ENCODE data around the gene ASRGL1. TPM values are rescaled to one million over a fixed set of nuclear protein-coding genes. Genes with fewer than 3 reads are reported as not detected.
"Not testable (repeated sequence)": the region's sequence is repeated elsewhere in the genome, so short reads cannot be mapped to it uniquely, and the experiment has no call there.

ASRGL1 gene
- polyA plus RNA-seq, 1 experiment: 0.61 TPM

DNA sequence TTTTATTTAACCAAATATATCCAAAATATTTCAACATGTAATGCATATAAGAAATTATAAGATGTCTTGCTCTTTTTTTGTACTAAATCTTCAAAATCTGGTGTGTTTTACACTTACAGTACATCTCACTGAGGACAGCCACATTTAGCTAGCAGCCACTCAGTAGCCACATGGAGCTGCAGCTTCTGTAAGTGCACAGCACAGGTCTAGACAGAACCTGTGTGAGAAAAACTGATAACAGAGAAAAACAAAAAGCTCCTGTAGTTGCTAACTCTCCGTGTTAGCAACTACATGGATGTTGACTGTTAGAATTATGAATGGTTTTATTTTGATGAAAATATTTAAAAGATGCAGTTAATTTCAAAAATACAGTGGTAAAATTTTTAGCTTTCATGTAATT lies 22.2 kb downstream of the ASRGL1 start:
- ChIA-PET CTCF (interaction anchor here (1.0 to 2.4 kb wide), 3 partner anchors 17 to 19 kb away, joined by 3 to 13 read pairs (median 3); no protein-coding TSS in a partner anchor), POLR2A (no interaction called here)
- Histone ChIP-seq H3K4me3 (ENCODE audit: low read depth, low read length) (no peak overlapping the region), H3K27me3 (ENCODE audit: control insufficient read depth, insufficient read depth, low read length) (no peaks in the 10 kb centered on the region), H3K27ac (ENCODE audit: low read depth, low read length) (no peak overlapping the region), H3K9me3 (ENCODE audit: control insufficient read depth, insufficient read depth, low read length) (no peaks in the 10 kb centered on the region)
- no peak for DNase-seq (ENCODE audit: low read depth, low spot score)
- TF ChIP-seq, protein P1, sequence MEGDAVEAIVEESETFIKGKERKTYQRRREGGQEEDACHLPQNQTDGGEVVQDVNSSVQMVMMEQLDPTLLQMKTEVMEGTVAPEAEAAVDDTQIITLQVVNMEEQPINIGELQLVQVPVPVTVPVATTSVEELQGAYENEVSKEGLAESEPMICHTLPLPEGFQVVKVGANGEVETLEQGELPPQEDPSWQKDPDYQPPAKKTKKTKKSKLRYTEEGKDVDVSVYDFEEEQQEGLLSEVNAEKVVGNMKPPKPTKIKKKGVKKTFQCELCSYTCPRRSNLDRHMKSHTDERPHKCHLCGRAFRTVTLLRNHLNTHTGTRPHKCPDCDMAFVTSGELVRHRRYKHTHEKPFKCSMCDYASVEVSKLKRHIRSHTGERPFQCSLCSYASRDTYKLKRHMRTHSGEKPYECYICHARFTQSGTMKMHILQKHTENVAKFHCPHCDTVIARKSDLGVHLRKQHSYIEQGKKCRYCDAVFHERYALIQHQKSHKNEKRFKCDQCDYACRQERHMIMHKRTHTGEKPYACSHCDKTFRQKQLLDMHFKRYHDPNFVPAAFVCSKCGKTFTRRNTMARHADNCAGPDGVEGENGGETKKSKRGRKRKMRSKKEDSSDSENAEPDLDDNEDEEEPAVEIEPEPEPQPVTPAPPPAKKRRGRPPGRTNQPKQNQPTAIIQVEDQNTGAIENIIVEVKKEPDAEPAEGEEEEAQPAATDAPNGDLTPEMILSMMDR (IDR thresholded peaks at IDR 0.05; ENCODE audit: low read depth, low read length): no peak

DNA sequence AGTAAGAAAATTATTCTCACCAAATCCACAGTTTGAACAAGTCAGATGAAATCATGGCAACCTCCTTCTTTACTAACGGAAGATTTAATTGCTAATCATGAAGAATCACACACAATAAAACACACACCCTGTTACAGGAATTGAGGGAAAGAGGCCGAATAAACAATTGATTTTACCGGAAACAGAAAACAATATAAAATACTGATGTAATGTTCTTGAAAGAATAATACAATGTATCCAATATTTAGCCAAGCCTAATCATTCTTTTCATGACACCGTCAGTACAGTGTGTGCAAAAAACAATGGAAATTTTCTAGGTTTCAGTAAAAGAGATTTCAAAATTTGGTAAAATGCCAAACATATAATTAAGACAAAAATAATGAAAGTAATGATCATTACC lies 23.4 kb downstream of the ASRGL1 start:
- Histone ChIP-seq H3K27me3 (ENCODE audit: control insufficient read depth, insufficient read depth, low read length) (no peaks in the 10 kb centered on the region), H3K27ac (ENCODE audit: low read depth, low read length) (no peak overlapping the region), H3K4me3 (ENCODE audit: low read depth, low read length) (no peak overlapping the region), H3K9me3 (ENCODE audit: control insufficient read depth, insufficient read depth, low read length) (no peaks in the 10 kb centered on the region)
- POLR2A ChIA-PET: no interaction called here
- no peak for DNase-seq (ENCODE audit: low read depth, low spot score)
- CTCF ChIA-PET: interaction anchor here (0.7 to 2.4 kb wide), 2 partner anchors 20 to 252 kb away, joined by 4 to 13 read pairs; no protein-coding TSS in a partner anchor
- TF ChIP-seq, protein P1 (IDR thresholded peaks at IDR 0.05; ENCODE audit: low read depth, low read length): no peak

DNA sequence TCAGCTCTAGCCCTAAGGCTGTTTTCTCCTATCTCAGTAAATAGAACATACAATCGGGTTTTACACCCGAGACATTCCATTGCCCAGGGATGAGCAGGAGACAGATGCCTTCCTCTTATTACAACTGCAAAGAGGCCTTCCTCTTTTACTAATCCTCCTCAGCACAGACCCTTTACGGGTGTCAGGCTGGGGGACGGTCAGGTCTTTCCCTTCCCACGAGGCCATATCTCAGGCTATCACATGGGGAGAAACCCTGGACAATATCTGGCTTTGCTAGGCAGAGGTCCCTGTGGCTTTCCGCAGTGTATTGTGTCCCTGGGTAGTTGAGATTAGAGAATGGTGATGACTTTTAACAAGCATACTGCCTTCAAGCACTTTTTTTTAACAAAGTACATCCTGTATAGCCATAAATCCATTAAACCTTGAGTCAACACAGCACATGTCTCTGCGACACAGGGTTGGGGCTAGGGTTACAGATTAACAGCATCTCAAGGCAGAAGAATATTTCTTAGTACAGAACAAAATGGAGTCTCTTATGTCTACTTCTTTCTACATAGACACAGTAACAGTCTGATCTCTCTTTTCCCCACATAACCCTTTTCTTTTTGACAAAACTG lies 31.7 kb downstream of the ASRGL1 start:
- CTCF ChIA-PET; POLR2A ChIA-PET; DNase-seq (ENCODE audit: low read depth, low spot score); H3K4me3 ChIP-seq (ENCODE audit: low read depth, low read length); H3K27ac ChIP-seq (ENCODE audit: low read depth, low read length); H3K27me3 ChIP-seq (ENCODE audit: control insufficient read depth, insufficient read depth, low read length); H3K9me3 ChIP-seq (ENCODE audit: control insufficient read depth, insufficient read depth, low read length): not testable (repeated sequence)

DNA sequence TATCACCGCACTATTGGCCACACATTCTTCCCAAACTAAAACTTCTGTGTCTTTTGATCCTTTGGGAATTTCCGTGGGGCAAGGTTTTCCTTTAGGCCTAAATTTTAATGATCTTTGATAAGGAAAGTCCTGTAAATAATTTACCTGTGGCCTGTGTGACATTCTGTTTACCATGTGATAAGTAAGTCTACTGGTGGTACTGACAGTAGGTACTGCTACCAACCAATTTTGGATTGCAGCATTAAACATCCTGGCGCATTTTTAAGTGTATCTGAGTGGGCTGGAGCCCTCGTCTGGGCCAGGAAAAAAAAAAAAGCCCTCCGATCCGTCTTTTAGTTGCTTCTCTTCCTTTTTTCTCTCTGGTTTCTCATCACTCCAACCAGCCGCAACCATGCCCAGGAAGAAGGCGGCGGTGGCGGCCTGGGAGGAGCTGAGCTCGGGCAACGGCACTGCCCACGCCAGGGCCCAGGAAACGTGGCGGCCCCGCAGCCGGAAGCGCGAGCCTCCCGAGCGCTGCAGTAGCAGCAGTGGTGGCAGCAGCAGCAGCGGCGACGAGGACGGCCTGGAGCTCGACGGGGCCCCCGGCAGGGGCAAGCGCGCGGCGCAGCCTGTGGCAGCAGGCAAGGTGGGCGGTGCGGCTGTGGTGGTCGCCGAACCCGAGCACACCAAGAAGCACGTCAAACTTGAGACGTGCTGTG lies 33.6 kb downstream of the ASRGL1 start:
- ChIA-PET CTCF (no interaction called here), POLR2A (no interaction called here)
- H3K27me3 ChIP-seq (ENCODE audit: control insufficient read depth, insufficient read depth, low read length): peaks cover 3% of the 10 kb centered on the region
- H3K9me3 ChIP-seq (ENCODE audit: control insufficient read depth, insufficient read depth, low read length): peaks cover 7% of the 10 kb centered on the region
- DNase-seq (ENCODE audit: low read depth, low spot score): no peak
- TF ChIP-seq, protein P1 (IDR thresholded peaks at IDR 0.05; ENCODE audit: low read depth, low read length): no peak
- no peak overlapping the region for H3K4me3 ChIP-seq (ENCODE audit: low read depth, low read length)
- H3K27ac ChIP-seq (ENCODE audit: low read depth, low read length): no peak overlapping the region

DNA sequence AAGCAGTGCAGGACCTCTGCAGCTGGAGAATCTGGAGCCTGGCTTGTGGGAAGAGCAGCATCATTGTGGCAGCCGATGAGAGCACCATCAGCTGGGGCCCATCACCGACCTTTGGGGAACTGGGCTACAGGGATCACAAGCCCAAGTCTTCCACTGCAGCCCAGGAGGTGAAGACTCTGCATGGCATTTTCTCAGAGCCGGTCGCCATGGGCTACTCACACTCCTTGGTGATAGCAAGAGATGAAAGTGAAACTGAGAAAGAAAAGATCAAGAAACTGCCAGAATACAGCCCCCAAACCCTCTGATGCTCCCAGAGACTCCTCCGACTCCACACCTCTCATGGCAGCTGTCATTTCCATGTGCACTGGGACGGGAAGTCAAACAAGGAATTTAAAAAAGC lies 35.6 kb downstream of the ASRGL1 start:
- H3K27ac ChIP-seq (ENCODE audit: low read depth, low read length): no peak overlapping the region
- H3K27me3 ChIP-seq (ENCODE audit: control insufficient read depth, insufficient read depth, low read length): peaks cover 3% of the 10 kb centered on the region
- ChIA-PET POLR2A (interaction anchor here (0.6 kb wide), 1 partner anchor 1344 kb away, joined by 6 read pairs; no protein-coding TSS in a partner anchor), CTCF (no interaction called here)
- no peak for DNase-seq (ENCODE audit: low read depth, low spot score)
- TF ChIP-seq, protein P1 (IDR thresholded peaks at IDR 0.05; ENCODE audit: low read depth, low read length): no peak
- peaks cover 7% of the 10 kb centered on the region for H3K9me3 ChIP-seq (ENCODE audit: control insufficient read depth, insufficient read depth, low read length)
- H3K4me3 ChIP-seq (ENCODE audit: low read depth, low read length): no peak overlapping the region

All from AG04450 (cell line).